Astrocyte (in vitro differentiated cells and primary cell): ENCODE data around the gene PIAS3. TPM values are rescaled to one million over a fixed set of nuclear protein-coding genes. Genes with fewer than 3 reads are reported as not detected.

ENCODE experiments used
- DNase-seq: peaks from one replicate; pipeline ENCODE4 v3.0.0-alpha.2; 2010; ENCODE audit warnings: low read depth
- FAIRE-seq: peaks from 2 replicates; lab custom pipeline; 2011; peaks lifted over from hg19 to GRCh38; lab: Jason Lieb, UNC
- H2AFZ ChIP-seq: 2 replicates; pipeline ENCODE4 v1.6.0; 2012; ENCODE audit warnings: low read depth, low read length, inconsistent platforms
- H3K27ac ChIP-seq: 2 replicates; pipeline ENCODE4 v1.5.1; 2011; ENCODE audit warnings: low read depth, low read length, inconsistent platforms
- H3K27me3 ChIP-seq: 2 replicates; pipeline ENCODE4 v1.6.0; 2011; ENCODE audit warnings: low read length, inconsistent platforms; ENCODE audit not compliant: insufficient read depth
- H3K36me3 ChIP-seq: 2 replicates; pipeline ENCODE4 v1.5.1; 2011; ENCODE audit warnings: low read length, inconsistent platforms; ENCODE audit not compliant: insufficient read depth
- H3K4me1 ChIP-seq: 2 replicates; pipeline ENCODE4 v1.5.1; 2011; ENCODE audit warnings: low read length, inconsistent platforms; ENCODE audit not compliant: insufficient read depth
- H3K4me2 ChIP-seq: 2 replicates; pipeline ENCODE4 v1.6.0; 2012; ENCODE audit warnings: low read length, inconsistent platforms
- H3K4me3 ChIP-seq: 2 replicates; pipeline ENCODE4 v1.5.1; 2011; ENCODE audit warnings: low read depth, mild to moderate bottlenecking, low read length, inconsistent platforms; ENCODE audit not compliant: insufficient read depth
- H3K79me2 ChIP-seq: 2 replicates; pipeline ENCODE4 v1.6.0; 2012; ENCODE audit warnings: mild to moderate bottlenecking, low read length, inconsistent platforms; ENCODE audit not compliant: insufficient read depth
- H3K9ac ChIP-seq: 2 replicates; pipeline ENCODE4 v1.6.0; 2012; ENCODE audit warnings: mild to moderate bottlenecking, low read length, inconsistent platforms
- H3K9me3 ChIP-seq: 2 replicates; pipeline ENCODE4 v1.5.1; 2012; ENCODE audit warnings: low read depth, mild to moderate bottlenecking, low read length, inconsistent platforms; ENCODE audit not compliant: insufficient read depth
- H4K20me1 ChIP-seq: 2 replicates; pipeline ENCODE4 v1.6.0; 2012; ENCODE audit warnings: low read length, inconsistent platforms; ENCODE audit not compliant: insufficient read depth
- H3K27ac Mint-ChIP-seq: one replicate; pipeline ENCODE4 v1.8.0; 2021; ENCODE audit warnings: mild to moderate bottlenecking, mixed read lengths; ENCODE audit not compliant: unreplicated experiment
- H3K27me3 Mint-ChIP-seq: one replicate; pipeline ENCODE4 v1.8.0; 2021; ENCODE audit warnings: low read depth, mixed read lengths; ENCODE audit not compliant: unreplicated experiment
- H3K36me3 Mint-ChIP-seq: one replicate; pipeline ENCODE4 v1.8.0; 2021; ENCODE audit warnings: low read depth, mixed read lengths; ENCODE audit not compliant: unreplicated experiment
- H3K4me1 Mint-ChIP-seq: one replicate; pipeline ENCODE4 v1.8.0; 2021; ENCODE audit warnings: low read depth, mixed read lengths; ENCODE audit not compliant: unreplicated experiment
- H3K4me3 Mint-ChIP-seq: one replicate; pipeline ENCODE4 v1.8.0; 2021; ENCODE audit warnings: mild to moderate bottlenecking, moderate library complexity, mixed read lengths; ENCODE audit not compliant: unreplicated experiment
- H3K9me3 Mint-ChIP-seq: one replicate; pipeline ENCODE4 v1.8.0; 2021; ENCODE audit warnings: mild to moderate bottlenecking, mixed read lengths; ENCODE audit not compliant: unreplicated experiment
- EZH2 ChIP-seq: IDR thresholded peaks from 2 replicates; pipeline ENCODE4 v1.6.1; 2012; ENCODE audit warnings: mild to moderate bottlenecking, low read length, inconsistent platforms; ENCODE audit not compliant: insufficient read depth
- total RNA-seq: library from RNA; stranded (reverse); gene quantifications from 2 replicates; pipeline ENCODE4 v1.2.1, GENCODE V29; 2021
- TF ChIP-seq, protein P1 (sequence below): IDR thresholded peaks from 2 replicates; pipeline ENCODE4 v1.5.1; 2011; ENCODE audit warnings: low read depth, mild to moderate bottlenecking, inconsistent platforms, low read length, moderate library complexity; ENCODE audit not compliant: insufficient read depth

PIAS3 gene
- total RNA-seq, 1 donor from 2014 or later: 42.6 TPM

- H3K9ac ChIP-seq: peak overlapping the region; percentile 51
- no peaks in the 10 kb centered on the region for H3K27me3 ChIP-seq
- peaks cover 17% of the 10 kb centered on the region for H3K4me1 Mint-ChIP-seq
- peaks cover 11% of the 10 kb centered on the region for H3K27me3 Mint-ChIP-seq
- H3K4me3 Mint-ChIP-seq: peak overlapping the region; percentile 69
- TF ChIP-seq, protein P1, sequence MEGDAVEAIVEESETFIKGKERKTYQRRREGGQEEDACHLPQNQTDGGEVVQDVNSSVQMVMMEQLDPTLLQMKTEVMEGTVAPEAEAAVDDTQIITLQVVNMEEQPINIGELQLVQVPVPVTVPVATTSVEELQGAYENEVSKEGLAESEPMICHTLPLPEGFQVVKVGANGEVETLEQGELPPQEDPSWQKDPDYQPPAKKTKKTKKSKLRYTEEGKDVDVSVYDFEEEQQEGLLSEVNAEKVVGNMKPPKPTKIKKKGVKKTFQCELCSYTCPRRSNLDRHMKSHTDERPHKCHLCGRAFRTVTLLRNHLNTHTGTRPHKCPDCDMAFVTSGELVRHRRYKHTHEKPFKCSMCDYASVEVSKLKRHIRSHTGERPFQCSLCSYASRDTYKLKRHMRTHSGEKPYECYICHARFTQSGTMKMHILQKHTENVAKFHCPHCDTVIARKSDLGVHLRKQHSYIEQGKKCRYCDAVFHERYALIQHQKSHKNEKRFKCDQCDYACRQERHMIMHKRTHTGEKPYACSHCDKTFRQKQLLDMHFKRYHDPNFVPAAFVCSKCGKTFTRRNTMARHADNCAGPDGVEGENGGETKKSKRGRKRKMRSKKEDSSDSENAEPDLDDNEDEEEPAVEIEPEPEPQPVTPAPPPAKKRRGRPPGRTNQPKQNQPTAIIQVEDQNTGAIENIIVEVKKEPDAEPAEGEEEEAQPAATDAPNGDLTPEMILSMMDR: peak; percentile 100
- no peak for TF ChIP-seq EZH2
- no peaks in the 10 kb centered on the region for H3K9me3 ChIP-seq
- H3K36me3 ChIP-seq: no peaks in the 10 kb centered on the region
- FAIRE-seq (peak; percentile 55), DNase-seq (peak; percentile 99)
- H3K36me3 Mint-ChIP-seq: peaks cover 7% of the 10 kb centered on the region
- no peaks in the 10 kb centered on the region for H3K9me3 Mint-ChIP-seq
- peak overlapping the region; percentile 11 for H3K4me3 ChIP-seq
- H3K27ac Mint-ChIP-seq: peak overlapping the region; percentile 94
- H4K20me1 ChIP-seq: no peaks in the 10 kb centered on the region
- peak overlapping the region; percentile 58 for H2AFZ ChIP-seq
- H3K4me2 ChIP-seq: peak overlapping the region; percentile 77
- H3K4me1 ChIP-seq: peaks cover 24% of the 10 kb centered on the region
- no peaks in the 10 kb centered on the region for H3K79me2 ChIP-seq
- peak overlapping the region; percentile 86 for H3K27ac ChIP-seq
Observed at GRCh38 chr1:145891587-145892485, 33.0 kb upstream of the PIAS3 start.

GRCh38 chr1:145891143-145891542 is 32.3 kb upstream of the PIAS3 start:
- Histone ChIP-seq H3K27ac (peak overlapping the region; percentile 86), H3K4me1 (peaks cover 26% of the 10 kb centered on the region), H2AFZ (no peak overlapping the region), H3K9ac (peak overlapping the region; percentile 42), H3K4me2 (peak overlapping the region; percentile 66), H3K36me3 (no peaks in the 10 kb centered on the region), H3K4me3 (no peak overlapping the region), H3K9me3 (no peaks in the 10 kb centered on the region), H3K27me3 (no peaks in the 10 kb centered on the region), H3K79me2 (no peaks in the 10 kb centered on the region), H4K20me1 (no peaks in the 10 kb centered on the region)
- Mint-ChIP-seq H3K36me3 (peaks cover 5% of the 10 kb centered on the region), H3K27ac (peak overlapping the region; percentile 53), H3K9me3 (no peaks in the 10 kb centered on the region), H3K4me1 (peaks cover 17% of the 10 kb centered on the region), H3K4me3 (no peak overlapping the region), H3K27me3 (peaks cover 5% of the 10 kb centered on the region)
- TF ChIP-seq, protein P1: no peak
- no peak for TF ChIP-seq EZH2
- FAIRE-seq (no peak), DNase-seq (peak; percentile 61)

- no peak overlapping the region for H3K4me2 ChIP-seq
- no peaks in the 10 kb centered on the region for H3K79me2 ChIP-seq
- Mint-ChIP-seq H3K36me3 (peaks cover 5% of the 10 kb centered on the region), H3K9me3 (no peaks in the 10 kb centered on the region), H3K4me1 (peaks cover 24% of the 10 kb centered on the region), H3K27ac (no peak overlapping the region), H3K4me3 (no peak overlapping the region), H3K27me3 (peaks cover 7% of the 10 kb centered on the region)
- H3K27ac ChIP-seq: no peak overlapping the region
- H3K9me3 ChIP-seq: no peaks in the 10 kb centered on the region
- TF ChIP-seq, protein P1: no peak
- TF ChIP-seq EZH2: no peak
- no peak for FAIRE-seq
- no peaks in the 10 kb centered on the region for H3K36me3 ChIP-seq
- peaks cover 28% of the 10 kb centered on the region for H3K4me1 ChIP-seq
- DNase-seq: no peak
- H4K20me1 ChIP-seq: no peaks in the 10 kb centered on the region
- no peak overlapping the region for H3K9ac ChIP-seq
- H3K27me3 ChIP-seq: no peaks in the 10 kb centered on the region
- H2AFZ ChIP-seq: no peak overlapping the region
- H3K4me3 ChIP-seq: no peak overlapping the region
Observed at GRCh38 chr1:145889722-145890121, 30.8 kb upstream of the PIAS3 start.
